ENCODE results near the gene SBF2.
"Not testable (repeated sequence)": the region's sequence is repeated elsewhere in the genome, so short reads cannot be mapped to it uniquely, and the experiment has no call there.

DNA sequence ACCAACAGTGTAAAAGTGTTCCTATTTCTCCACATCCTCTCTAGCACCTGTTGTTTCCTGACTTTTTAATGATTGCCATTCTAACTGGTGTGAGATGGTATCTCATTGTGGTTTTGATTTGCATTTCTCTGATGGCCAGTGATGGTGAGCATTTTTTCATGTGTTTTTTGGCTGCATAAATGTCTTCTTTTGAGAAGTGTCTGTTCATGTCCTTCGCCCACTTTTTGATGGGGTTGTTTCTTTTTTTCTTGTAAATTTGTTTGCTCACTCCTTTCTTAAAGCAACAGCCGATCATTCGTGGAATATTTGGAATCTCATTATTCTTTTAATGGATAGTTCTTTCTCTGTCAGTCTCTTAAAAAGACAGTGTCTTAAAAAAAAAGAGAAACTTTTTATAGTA lies 550.5 kb downstream of the SBF2 start:
- not testable (repeated sequence) for TF ChIP-seq POLR2A, POLR2AphosphoS5 (IDR thresholded peaks at IDR 0.05)
